D721Med (cell line): Measurements from ENCODE around the gene PSMB5.

Experiments
- DNase-seq: peaks from one replicate; pipeline ENCODE4 v3.0.0; 2011; ENCODE audit warnings: low spot score; ENCODE audit not compliant: insufficient read length
- FAIRE-seq: peaks from 2 replicates; lab custom pipeline; 2011; peaks lifted over from hg19 to GRCh38; lab: Jason Lieb, UNC
- CTCF ChIP-seq: IDR thresholded peaks from 2 replicates; pipeline ENCODE4 v1.5.1; 2012; ENCODE audit warnings: mild to moderate bottlenecking, control low read depth; ENCODE audit not compliant: insufficient read depth; ENCODE audit errors: missing control alignments

Gene PSMB5

GRCh38 chr14:23028799-23029198 lies 5.9 kb downstream of the PSMB5 start:
- FAIRE-seq (no peak), DNase-seq (no peak)
- no peak for TF ChIP-seq CTCF

- FAIRE-seq (no peak), DNase-seq (no peak)
- TF ChIP-seq CTCF, result no peak
These were observed 9.4 kb downstream of the PSMB5 start for GRCh38 chr14:23025151-23025814.

GRCh38 chr14:23024612-23025075 lies 10.1 kb downstream of the PSMB5 start:
- TF ChIP-seq CTCF, result no peak
- FAIRE-seq, result no peak
- DNase-seq, result no peak

- no peak for TF ChIP-seq CTCF
- DNase-seq, result no peak
- no peak for FAIRE-seq
These were observed 10.9 kb downstream of the PSMB5 start for GRCh38 chr14:23023795-23024152.

- no peak for TF ChIP-seq CTCF
- DNase-seq, result no peak
- no peak for FAIRE-seq
These were observed 11.5 kb downstream of the PSMB5 start for GRCh38 chr14:23023022-23023794.

- FAIRE-seq (no peak), DNase-seq (no peak)
- no peak for TF ChIP-seq CTCF
These were observed 12.7 kb downstream of the PSMB5 start for GRCh38 chr14:23021889-23022442.
